ENCODE measurements around the gene ST6GALNAC2.
"Not testable (repeated sequence)": the region's sequence is repeated elsewhere in the genome, so short reads cannot be mapped to it uniquely, and the experiment has no call there.

ST6GALNAC2 gene

GRCh38 chr17:76612977-76613851, 27.6 kb upstream of the ST6GALNAC2 start:
- TF ChIP-seq, protein P1, sequence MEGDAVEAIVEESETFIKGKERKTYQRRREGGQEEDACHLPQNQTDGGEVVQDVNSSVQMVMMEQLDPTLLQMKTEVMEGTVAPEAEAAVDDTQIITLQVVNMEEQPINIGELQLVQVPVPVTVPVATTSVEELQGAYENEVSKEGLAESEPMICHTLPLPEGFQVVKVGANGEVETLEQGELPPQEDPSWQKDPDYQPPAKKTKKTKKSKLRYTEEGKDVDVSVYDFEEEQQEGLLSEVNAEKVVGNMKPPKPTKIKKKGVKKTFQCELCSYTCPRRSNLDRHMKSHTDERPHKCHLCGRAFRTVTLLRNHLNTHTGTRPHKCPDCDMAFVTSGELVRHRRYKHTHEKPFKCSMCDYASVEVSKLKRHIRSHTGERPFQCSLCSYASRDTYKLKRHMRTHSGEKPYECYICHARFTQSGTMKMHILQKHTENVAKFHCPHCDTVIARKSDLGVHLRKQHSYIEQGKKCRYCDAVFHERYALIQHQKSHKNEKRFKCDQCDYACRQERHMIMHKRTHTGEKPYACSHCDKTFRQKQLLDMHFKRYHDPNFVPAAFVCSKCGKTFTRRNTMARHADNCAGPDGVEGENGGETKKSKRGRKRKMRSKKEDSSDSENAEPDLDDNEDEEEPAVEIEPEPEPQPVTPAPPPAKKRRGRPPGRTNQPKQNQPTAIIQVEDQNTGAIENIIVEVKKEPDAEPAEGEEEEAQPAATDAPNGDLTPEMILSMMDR (IDR thresholded peaks at IDR 0.05; ENCODE audit: low read depth, low read length, missing control alignments): no peak
- no peak for DNase-seq (ENCODE audit: extremely low read depth, low read depth)

DNA sequence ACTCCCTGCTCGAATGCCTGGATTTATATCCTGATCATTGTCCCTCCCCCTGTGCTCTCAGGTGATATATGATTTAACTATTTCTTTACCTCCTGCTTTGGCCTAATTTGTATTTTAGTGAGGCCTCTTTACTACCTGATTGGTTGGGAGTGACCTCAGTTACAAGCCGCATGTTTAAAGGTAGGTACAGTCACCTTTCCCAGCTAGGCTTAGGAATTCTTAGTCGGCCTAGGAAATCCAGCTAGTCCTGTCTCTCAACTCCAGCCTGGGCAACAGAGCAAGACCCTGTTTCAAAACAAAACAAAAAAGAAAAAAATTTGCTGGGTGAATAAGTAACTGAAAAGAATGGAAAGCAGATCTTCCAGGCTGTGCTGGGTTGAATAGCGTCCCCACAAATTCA, 26.8 kb upstream of the ST6GALNAC2 start:
- H3K4me3 ChIP-seq (replicated peaks; ENCODE audit: low read depth, low read length): no peak overlapping the region
- no peak for DNase-seq (ENCODE audit: extremely low read depth, low read depth)
- TF ChIP-seq, protein P1 (IDR thresholded peaks at IDR 0.05; ENCODE audit: low read depth, low read length, missing control alignments): no peak

More at GRCh38 chr17:76612977-76613851, 27.6 kb upstream of the ST6GALNAC2 start:
- no peak overlapping the region for H3K4me3 ChIP-seq (replicated peaks; ENCODE audit: low read depth, low read length)

DNA sequence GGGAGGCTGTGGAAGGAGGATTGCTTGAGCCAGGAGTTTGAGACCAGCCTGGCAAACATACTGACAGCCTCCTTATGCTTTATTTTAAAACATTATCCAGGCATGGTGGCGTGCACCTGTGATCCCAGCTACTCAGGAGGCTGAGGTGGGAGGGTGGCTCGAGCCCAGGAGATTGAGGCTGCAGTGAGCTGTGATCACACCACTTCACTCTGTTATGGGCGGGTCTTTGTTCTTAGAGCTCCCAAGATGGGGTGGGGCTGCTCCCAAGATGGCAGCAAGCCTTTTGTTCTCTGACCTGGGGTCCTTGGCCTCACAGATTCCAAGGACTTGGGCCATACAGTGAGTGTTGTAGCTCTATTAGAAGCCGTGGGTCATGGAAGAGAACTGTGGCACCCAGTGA, 26.1 kb upstream of the ST6GALNAC2 start:
- no peak overlapping the region for H3K4me3 ChIP-seq (replicated peaks; ENCODE audit: low read depth, low read length)
- TF ChIP-seq, protein P1 (IDR thresholded peaks at IDR 0.05; ENCODE audit: low read depth, low read length, missing control alignments): no peak
- DNase-seq (ENCODE audit: extremely low read depth, low read depth): no peak

DNA sequence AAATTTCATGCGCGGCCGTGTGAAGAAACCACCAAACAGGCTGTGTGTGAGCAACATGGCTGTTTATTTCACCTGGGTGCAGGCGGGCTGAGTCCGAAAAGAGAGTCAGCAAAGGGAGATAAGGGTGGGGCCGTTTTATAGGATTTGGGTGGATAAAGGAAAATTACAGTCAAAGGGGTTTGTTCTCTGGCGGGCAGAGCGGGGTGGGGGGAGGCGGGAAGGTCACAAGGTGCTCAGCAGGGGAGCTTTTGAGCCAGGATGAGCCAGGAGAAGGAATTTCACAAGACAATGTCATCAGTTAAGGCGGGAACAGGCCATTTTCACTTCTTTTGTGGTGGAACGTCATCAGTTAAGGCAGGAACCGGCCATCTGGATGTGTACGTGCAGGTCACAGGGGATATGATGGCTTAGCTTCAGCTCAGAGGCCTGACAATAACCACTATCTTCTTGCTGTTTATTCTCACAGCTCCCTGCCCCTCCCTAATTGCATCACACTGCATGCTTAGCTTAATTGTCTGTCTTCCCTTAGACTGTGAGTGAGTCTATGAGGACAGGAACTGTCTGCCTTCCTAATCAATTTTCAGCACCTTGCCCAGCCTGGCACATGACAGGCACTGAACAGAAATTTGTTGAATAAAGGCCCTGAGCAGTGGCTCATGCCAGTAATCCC, 25.6 kb upstream of the ST6GALNAC2 start:
- DNase-seq (ENCODE audit: extremely low read depth, low read depth): not testable (repeated sequence)

GRCh38 chr17:76606685-76607084, 21.0 kb upstream of the ST6GALNAC2 start:
- not testable (repeated sequence) for DNase-seq (ENCODE audit: extremely low read depth, low read depth); H3K4me3 ChIP-seq (replicated peaks; ENCODE audit: low read depth, low read length)

More for the DNA sequence above, 25.6 kb upstream of the ST6GALNAC2 start:
- not testable (repeated sequence) for H3K4me3 ChIP-seq (replicated peaks; ENCODE audit: low read depth, low read length)

GRCh38 chr17:76601065-76601464, 15.4 kb upstream of the ST6GALNAC2 start:
- no peak overlapping the region for H3K4me3 ChIP-seq (replicated peaks; ENCODE audit: low read depth, low read length)
- TF ChIP-seq, protein P1 (IDR thresholded peaks at IDR 0.05; ENCODE audit: low read depth, low read length, missing control alignments): no peak
- no peak for DNase-seq (ENCODE audit: extremely low read depth, low read depth)

DNA sequence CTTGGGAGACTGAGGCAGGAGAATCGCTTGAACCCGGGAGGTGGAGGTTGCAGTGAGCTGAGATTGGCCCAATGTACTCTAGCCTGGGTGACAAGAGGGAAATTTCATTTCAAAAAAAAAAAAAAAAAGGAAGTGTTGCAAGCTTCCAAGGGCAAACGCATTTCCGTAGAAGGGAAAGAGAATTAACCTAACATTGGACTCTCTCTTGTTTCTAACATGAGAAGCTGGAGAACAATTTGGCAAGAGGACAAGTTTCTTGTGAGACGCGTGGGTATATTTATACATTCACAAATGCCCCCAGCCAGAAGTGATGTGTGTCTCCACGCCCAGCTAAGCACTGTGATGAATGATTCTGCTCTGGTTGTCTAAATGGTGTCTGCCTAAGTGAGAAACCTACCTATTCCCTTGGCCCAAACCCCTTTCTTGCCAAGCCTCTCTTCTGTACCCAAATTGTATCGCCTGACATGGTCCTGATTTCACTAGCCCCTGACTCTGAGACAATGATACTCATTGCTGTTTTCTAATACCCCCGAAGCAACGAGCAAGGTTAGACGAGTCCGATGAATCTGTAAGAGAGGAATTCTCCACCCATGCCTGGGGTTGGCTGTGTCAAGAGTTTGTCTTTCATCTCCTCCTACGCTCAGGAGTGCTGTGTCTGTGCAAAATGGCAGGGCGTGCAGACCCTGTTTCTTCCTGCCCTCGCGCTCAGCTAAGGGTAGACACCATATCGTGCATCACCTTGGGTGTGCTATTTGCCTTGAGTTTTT, 14.2 kb upstream of the ST6GALNAC2 start:
- H3K4me3 ChIP-seq (replicated peaks; ENCODE audit: low read depth, low read length): no peak overlapping the region
- DNase-seq (ENCODE audit: extremely low read depth, low read depth): no peak
- TF ChIP-seq, protein P1 (IDR thresholded peaks at IDR 0.05; ENCODE audit: low read depth, low read length, missing control alignments): no peak

Data from HFF-Myc (cell line).